Measurements from ENCODE around the gene NAALADL2.

GRCh38 chr3:175410251-175410650, 551.1 kb downstream of the NAALADL2 start:
- TF ChIP-seq, protein P1, sequence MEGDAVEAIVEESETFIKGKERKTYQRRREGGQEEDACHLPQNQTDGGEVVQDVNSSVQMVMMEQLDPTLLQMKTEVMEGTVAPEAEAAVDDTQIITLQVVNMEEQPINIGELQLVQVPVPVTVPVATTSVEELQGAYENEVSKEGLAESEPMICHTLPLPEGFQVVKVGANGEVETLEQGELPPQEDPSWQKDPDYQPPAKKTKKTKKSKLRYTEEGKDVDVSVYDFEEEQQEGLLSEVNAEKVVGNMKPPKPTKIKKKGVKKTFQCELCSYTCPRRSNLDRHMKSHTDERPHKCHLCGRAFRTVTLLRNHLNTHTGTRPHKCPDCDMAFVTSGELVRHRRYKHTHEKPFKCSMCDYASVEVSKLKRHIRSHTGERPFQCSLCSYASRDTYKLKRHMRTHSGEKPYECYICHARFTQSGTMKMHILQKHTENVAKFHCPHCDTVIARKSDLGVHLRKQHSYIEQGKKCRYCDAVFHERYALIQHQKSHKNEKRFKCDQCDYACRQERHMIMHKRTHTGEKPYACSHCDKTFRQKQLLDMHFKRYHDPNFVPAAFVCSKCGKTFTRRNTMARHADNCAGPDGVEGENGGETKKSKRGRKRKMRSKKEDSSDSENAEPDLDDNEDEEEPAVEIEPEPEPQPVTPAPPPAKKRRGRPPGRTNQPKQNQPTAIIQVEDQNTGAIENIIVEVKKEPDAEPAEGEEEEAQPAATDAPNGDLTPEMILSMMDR (IDR thresholded peaks at IDR 0.05; ENCODE audit: extremely low read depth in 1 of 2, insufficient read depth in 1 of 2, low read depth in 1 of 2, low read length in 2 of 2) = no peak
- TF ChIP-seq POLR2A (IDR thresholded peaks at IDR 0.05; ENCODE audit: low read depth, low read length) (no peak), POLR2AphosphoS5 (IDR thresholded peaks at IDR 0.05; ENCODE audit: insufficient read depth, low read depth, low read length) (no peak), MAX (IDR thresholded peaks at IDR 0.05; ENCODE audit: insufficient read depth, insufficient read length) (no peak), EZH2 (IDR thresholded peaks at IDR 0.05; ENCODE audit: borderline replicate concordance, low read depth, low read length, severe bottlenecking) (no peak), JUN (IDR thresholded peaks at IDR 0.05; ENCODE audit: borderline replicate concordance, insufficient read depth, insufficient read length, low read depth) (no peak), FOS (IDR thresholded peaks at IDR 0.05; ENCODE audit: borderline replicate concordance, insufficient read depth, low read length) (no peak), GATA2 (IDR thresholded peaks at IDR 0.05; ENCODE audit: insufficient read depth, insufficient read length, low read depth, low read length) (no peak), MYC (IDR thresholded peaks at IDR 0.05; ENCODE audit: low read depth, low read length) (no peak)

Data from endothelial cell of umbilical vein (primary cell).